ENCODE results near the gene HOGA1.

GRCh38 chr10:97573021-97573420 is 11.2 kb upstream of the HOGA1 start:
- no peak for TF ChIP-seq CTCF (IDR thresholded peaks at IDR 0.05; ENCODE audit: poor library complexity)
- no peak for TF ChIP-seq EZH2 (IDR thresholded peaks at IDR 0.05; ENCODE audit: borderline replicate concordance)
- no peak for TF ChIP-seq EZH2phosphoT487 (IDR thresholded peaks at IDR 0.05; ENCODE audit: low read depth, severe bottlenecking, unreplicated experiment)

Data from hepatocyte (in vitro differentiated cells).